NCI-H1694 treated with DMSO at 0.1 percent for 48 hours (cell line): ENCODE results near the gene C1orf105.
"Not testable (repeated sequence)": the region's sequence is repeated elsewhere in the genome, so short reads cannot be mapped to it uniquely, and the experiment has no call there.

Source experiments
- DNase-seq: peaks from one replicate; lab custom pipeline; 2025; lab: John Stamatoyannopoulos, UW

Gene C1orf105

GRCh38 chr1:172489847-172490246 lies 69.4 kb downstream of the C1orf105 start:
- no peak for DNase-seq

GRCh38 chr1:172492421-172492820 lies 71.9 kb downstream of the C1orf105 start:
- DNase-seq = no peak

GRCh38 chr1:172494166-172494565 lies 73.7 kb downstream of the C1orf105 start:
- DNase-seq = no peak

GRCh38 chr1:172496127-172496526 lies 75.6 kb downstream of the C1orf105 start:
- DNase-seq = not testable (repeated sequence)

- no peak for DNase-seq
These were observed 76.2 kb downstream of the C1orf105 start for GRCh38 chr1:172496678-172497077.

- DNase-seq = no peak
These were observed 76.7 kb downstream of the C1orf105 start for GRCh38 chr1:172497230-172497629.

- DNase-seq = no peak
These were observed 78.4 kb downstream of the C1orf105 start for GRCh38 chr1:172498857-172499256.

GRCh38 chr1:172499636-172500141 lies 79.2 kb downstream of the C1orf105 start:
- DNase-seq = no peak

- no peak for DNase-seq
These were observed 79.7 kb downstream of the C1orf105 start for GRCh38 chr1:172500207-172500606.

- no peak for DNase-seq
These were observed 87.3 kb downstream of the C1orf105 start for GRCh38 chr1:172507741-172508140.

- DNase-seq = no peak
These were observed 90.0 kb downstream of the C1orf105 start for GRCh38 chr1:172510479-172510878.

GRCh38 chr1:172512591-172512990 lies 92.1 kb downstream of the C1orf105 start:
- DNase-seq = no peak

- DNase-seq = no peak
These were observed 93.0 kb downstream of the C1orf105 start for GRCh38 chr1:172513479-172513878.

GRCh38 chr1:172514108-172514507 lies 93.6 kb downstream of the C1orf105 start:
- no peak for DNase-seq

GRCh38 chr1:172515436-172515835 lies 95.0 kb downstream of the C1orf105 start:
- DNase-seq = no peak

GRCh38 chr1:172515927-172516326 lies 95.4 kb downstream of the C1orf105 start:
- no peak for DNase-seq

GRCh38 chr1:172517081-172517480 lies 96.6 kb downstream of the C1orf105 start:
- no peak for DNase-seq

GRCh38 chr1:172517545-172517944 lies 97.1 kb downstream of the C1orf105 start:
- no peak for DNase-seq
